ENCODE measurements around the gene PSME4.
"Not testable (repeated sequence)": the region's sequence is repeated elsewhere in the genome, so short reads cannot be mapped to it uniquely, and the experiment has no call there.

The PSME4 gene

GRCh38 chr2:53841651-53842050 is 129.1 kb downstream of the PSME4 start:
- DNase-seq: not testable (repeated sequence)

GRCh38 chr2:53840580-53840979 is 130.2 kb downstream of the PSME4 start:
- no peak for DNase-seq

DNA sequence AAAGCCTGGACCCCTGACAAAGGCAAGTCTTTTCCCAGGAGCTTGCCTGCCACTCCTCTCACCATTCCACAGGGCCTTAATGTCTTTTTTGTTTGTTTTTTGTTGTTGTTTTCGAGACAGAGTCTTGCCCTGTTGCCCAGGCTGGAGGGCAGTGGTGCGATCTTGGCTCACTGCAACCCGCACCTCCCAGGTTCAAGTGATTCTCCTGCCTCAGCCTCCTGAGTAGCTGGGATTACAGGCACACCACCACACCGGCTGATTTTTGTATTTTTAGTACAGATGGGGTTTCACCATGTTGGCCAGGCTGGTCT is 140.9 kb downstream of the PSME4 start:
- DNase-seq: not testable (repeated sequence)

- no peak for DNase-seq
Observed at GRCh38 chr2:53829273-53829979, 141.4 kb downstream of the PSME4 start.

- DNase-seq: no peak
Observed at GRCh38 chr2:53828331-53828730, 142.5 kb downstream of the PSME4 start.

DNA sequence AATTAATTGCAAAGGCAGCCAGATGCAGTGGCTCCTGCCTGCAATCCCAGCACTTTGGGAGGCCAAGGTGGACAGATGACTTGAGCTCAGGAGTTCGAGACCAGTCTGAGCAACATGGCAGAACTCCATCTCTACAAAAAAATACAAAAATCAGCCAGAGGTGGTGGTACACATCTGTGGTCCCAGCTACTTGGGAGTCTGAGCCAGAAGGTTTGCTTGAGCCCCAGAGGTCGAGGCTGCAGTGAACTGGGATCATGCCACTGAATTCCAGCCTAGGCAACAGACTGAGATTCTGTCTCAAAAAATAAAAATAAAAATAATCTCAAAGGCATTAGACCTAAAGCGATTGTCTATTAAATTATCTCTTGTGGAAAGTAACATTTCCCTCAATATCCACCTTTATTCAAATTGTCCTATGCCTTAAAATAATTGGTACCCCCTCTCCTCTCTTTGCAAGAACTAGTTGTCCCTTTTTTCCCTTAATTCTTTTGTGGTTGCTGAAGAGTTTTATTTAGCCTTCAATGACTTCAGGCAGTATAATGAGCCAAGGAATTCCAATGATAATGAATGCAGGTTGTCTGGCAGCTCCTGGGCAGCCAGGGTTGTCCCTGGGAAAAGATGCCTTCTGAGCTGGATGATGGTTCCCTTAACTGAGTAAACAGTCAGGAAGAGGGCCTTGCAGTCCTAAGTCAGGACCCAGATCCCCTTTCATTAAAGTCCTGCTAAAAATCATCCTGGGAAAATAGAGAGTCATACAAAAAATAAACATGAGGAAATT is 143.2 kb downstream of the PSME4 start:
- DNase-seq: no peak

DNA sequence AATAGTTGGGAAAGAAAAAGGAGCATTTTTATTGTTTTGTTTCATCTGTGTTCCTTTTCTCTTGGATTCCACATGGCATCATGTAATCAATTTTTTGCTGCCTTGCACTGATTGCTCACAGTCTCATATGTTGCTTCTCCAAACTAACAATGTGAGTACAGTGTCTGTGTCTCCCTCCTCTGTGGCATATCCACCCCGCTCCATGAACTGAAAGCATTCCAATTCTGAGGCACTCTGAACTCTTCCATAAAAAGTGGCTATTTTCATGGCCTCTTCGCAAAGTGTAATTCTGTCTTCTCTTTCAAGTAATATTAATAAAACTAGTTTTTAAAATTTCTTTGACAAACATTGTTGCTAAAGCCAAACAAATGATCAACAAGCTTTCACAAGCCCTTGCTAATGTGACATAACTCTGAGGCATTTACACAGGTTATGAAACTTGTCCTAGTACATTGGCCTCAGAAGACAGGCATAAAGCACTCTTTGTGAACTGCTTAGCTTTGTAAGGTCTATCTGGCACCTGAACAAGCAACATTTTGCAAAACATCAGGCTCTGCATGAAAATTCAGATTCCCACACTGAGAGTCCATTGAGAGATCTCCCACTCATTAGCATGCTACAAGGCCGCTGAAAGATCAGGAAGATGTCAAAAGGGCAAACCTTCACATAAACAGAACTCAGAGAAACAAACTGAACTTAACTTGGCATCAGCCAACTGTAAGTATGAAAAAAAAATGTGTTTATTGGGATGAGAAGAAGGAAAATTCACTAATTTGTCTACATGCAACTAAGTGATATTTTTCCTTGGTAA is 144.0 kb downstream of the PSME4 start:
- DNase-seq: no peak

DNA sequence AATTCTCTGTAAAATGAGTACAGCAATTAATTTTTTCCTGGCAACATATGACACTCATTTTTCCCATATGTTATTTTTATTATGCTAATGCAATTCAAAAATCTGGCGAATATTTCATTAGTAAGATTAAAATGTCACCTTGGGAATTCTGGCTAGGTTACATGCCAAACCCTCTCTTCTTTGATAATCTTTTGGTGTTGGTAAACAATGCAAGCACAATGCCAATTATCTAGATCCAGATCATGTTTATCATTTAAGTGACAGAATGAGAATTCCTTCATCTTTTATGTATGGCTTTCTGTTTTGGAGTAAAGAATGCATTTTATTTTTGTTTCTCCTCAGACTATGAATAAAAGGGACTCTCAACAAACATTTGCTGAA is 144.8 kb downstream of the PSME4 start:
- DNase-seq: no peak

DNA sequence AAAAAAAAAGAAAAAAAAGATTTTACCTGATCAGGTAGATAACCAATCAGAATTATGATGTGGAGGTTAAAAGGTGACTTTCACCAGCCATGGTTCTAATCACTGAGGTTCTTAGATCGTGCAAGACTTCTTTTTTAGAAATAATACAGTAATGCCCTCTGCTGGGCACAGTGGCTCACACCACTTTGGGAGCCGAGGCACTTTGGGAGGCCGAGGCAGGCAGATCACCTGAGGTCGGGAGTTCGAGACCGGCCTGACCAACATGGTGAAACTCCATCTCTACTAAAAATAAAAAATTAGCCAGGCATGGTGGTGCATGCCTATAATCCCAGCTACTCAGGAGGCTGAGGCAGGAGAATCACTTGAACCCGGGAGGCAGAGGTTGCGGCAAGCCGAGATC is 147.2 kb downstream of the PSME4 start:
- not testable (repeated sequence) for DNase-seq

GRCh38 chr2:53821810-53822209 is 149.0 kb downstream of the PSME4 start:
- no peak for DNase-seq

DNA sequence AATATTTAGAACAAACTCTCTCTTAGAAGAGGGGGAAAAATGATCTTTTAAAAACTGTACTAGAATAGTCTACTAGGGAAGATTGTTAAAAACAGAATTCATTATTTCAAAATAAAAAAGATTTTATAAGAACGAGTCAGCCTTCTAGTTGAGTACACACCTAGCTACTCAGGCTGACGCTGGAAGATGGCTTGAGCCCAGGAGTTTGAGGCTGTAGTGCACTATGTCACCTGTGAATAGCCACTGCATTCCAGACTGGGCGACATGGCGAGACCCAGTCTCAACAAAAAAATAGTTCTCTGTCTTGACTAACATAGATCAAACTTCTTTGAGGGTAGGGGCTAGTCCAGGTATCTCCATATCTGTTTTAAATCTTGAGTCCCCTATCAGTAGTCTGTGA is 150.1 kb downstream of the PSME4 start:
- no peak for DNase-seq

DNA sequence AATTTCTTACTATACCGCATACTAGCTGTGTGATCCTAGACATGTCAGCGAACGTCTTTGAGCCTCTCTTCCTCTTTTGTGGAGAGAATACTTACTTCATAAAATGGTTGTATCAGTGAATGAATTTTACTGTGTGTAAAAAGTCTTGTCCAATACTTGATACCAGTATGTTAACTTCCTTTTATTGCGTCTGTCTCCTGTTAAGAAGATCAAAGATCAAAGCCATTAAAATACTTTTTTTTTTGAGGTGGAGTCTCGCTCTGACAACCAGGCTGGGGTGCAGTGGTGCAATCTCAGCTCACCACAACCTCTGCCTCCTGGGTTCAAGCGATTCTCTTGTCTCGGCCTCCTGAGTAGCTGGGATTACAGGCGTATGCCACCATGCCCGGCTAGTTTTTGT is 150.7 kb downstream of the PSME4 start:
- DNase-seq: no peak

DNA sequence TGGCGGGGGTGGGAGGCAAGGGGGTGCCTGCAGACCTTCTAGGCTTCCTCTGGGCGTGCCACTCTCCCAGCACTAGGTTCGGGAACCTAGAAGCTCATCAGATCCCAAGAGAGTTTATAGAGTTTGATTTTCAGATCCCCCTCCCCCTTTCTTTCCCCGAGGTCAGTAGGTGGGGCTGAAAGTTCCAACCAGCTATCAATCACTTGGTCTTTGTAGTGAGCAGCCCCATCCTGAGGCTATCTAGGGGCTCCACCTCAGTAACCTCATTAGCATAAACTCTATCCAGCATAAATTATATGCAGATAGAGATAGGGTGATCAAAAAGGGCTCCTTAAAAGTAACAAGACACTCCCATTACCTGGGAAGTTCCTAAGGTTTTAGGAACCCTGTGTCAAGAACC is 151.2 kb downstream of the PSME4 start:
- DNase-seq: no peak

- no peak for DNase-seq
Observed at GRCh38 chr2:53818854-53819435, 151.8 kb downstream of the PSME4 start.
